Colonic mucosa (tissue), 4 donors: ENCODE results near the gene BCL7A. TPM values are rescaled to one million over a fixed set of nuclear protein-coding genes. Genes with fewer than 3 reads are reported as not detected.

ENCODE experiments used
- DNase-seq: peaks from one replicate; pipeline ENCODE4 v3.0.0-alpha.2; 2020
- H3K27ac ChIP-seq: fragments of 200-600 bp; one replicate; pipeline ENCODE4 v1.8.0; 2021
- H3K27me3 ChIP-seq: fragments of 200-600 bp; one replicate; pipeline ENCODE4 v1.8.0; 2021
- H3K36me3 ChIP-seq: fragments of 200-600 bp; one replicate; pipeline ENCODE4 v1.8.0; 2021
- H3K4me1 ChIP-seq: fragments of 200-600 bp; one replicate; pipeline ENCODE4 v1.8.0; 2021; ENCODE audit warnings: mild to moderate bottlenecking
- H3K4me3 ChIP-seq: fragments of 200-600 bp; one replicate; pipeline ENCODE4 v1.8.0; 2021
- H3K9ac ChIP-seq, 2 donors: one replicate each; pipeline ENCODE4 v1.7.0; 2013; ENCODE audit warnings: control low read depth in 2 of 2, low read depth in 2 of 2, low read length in 2 of 2
- H3K9me3 ChIP-seq: fragments of 200-600 bp; one replicate; pipeline ENCODE4 v1.8.0; 2021
- CTCF ChIP-seq: fragments of 200-600 bp; IDR thresholded peaks from one replicate; pipeline ENCODE4 v1.8.0; 2022; ENCODE audit warnings: antibody characterized with exemption, mild to moderate bottlenecking
- intact Hi-C: fragments of 100-400 bp; cut with DNase I; formaldehyde crosslinking; loops from one replicate; pipeline ENCODE4 v1.14.1; 2022
- total RNA-seq, 2 donors: library from RNA; stranded (reverse); fragmentation: NEBNext Ultra II Directional in 1 of 2; extraction: Animal tissue kit (Norgen Biotek cat#: 25700) in 1 of 2; gene quantifications; one replicate each; pipeline ENCODE4 v1.2.1, GENCODE V29; 2021
- donor health status: healthy.
- donor health status: DM: no; HTN: no; CAD: no.
- donor health status: DM: no; HTN: no; CAD: no.

The BCL7A gene
- total RNA-seq: 10 to 100 TPM in 1 of 2 donors, 1 to 10 TPM in 1; 7.0 to 10.0 TPM

- no peaks in the 10 kb centered on the region for H3K27me3 ChIP-seq
- no peaks in the 10 kb centered on the region for H3K36me3 ChIP-seq
- peak within 1 kb of the TSS; percentile 59 for H3K4me3 ChIP-seq
- peak within 1 kb of the TSS; percentile 66 to 81 for H3K9ac ChIP-seq
- H3K27ac ChIP-seq: peak within 1 kb of the TSS; percentile 37
- intact Hi-C loops: loop anchor here (10.0 kb wide), 1 partner anchor 97 kb away; no protein-coding TSS in a partner anchor
- TF ChIP-seq CTCF: no peak
- H3K4me1 ChIP-seq: no peaks in the 10 kb centered on the region
- no peaks in the 10 kb centered on the region for H3K9me3 ChIP-seq
- peak; percentile 75 for DNase-seq
Measured at GRCh38 chr12:122021822-122022392, at the start of gene BCL7A. BCL7A (plus strand) TSS chr12:122021884; CDS start chr12:122022092, 208 bp downstream.

- H3K9ac ChIP-seq: no peak overlapping the region
- H3K27ac ChIP-seq: no peak overlapping the region
- H3K4me1 ChIP-seq: no peaks in the 10 kb centered on the region
- TF ChIP-seq CTCF: no peak
- DNase-seq: no peak
- no peak overlapping the region for H3K4me3 ChIP-seq
- intact Hi-C loops: no loop called here
- H3K36me3 ChIP-seq: no peaks in the 10 kb centered on the region
- no peaks in the 10 kb centered on the region for H3K9me3 ChIP-seq
- H3K27me3 ChIP-seq: no peaks in the 10 kb centered on the region
Measured at GRCh38 chr12:121974026-121974985, 47.4 kb upstream of the BCL7A start.

GRCh38 chr12:121975021-121975420 is 46.7 kb upstream of the BCL7A start:
- H3K4me1 ChIP-seq: no peaks in the 10 kb centered on the region
- no peak overlapping the region for H3K9ac ChIP-seq
- DNase-seq: no peak
- intact Hi-C loops: no loop called here
- H3K9me3 ChIP-seq: no peaks in the 10 kb centered on the region
- no peak for TF ChIP-seq CTCF
- H3K36me3 ChIP-seq: no peaks in the 10 kb centered on the region
- H3K27me3 ChIP-seq: no peaks in the 10 kb centered on the region
- H3K4me3 ChIP-seq: no peak overlapping the region
- no peak overlapping the region for H3K27ac ChIP-seq

- no peak for DNase-seq
- H3K4me3 ChIP-seq: no peak overlapping the region
- H3K27me3 ChIP-seq: no peaks in the 10 kb centered on the region
- H3K4me1 ChIP-seq: no peaks in the 10 kb centered on the region
- no peaks in the 10 kb centered on the region for H3K9me3 ChIP-seq
- intact Hi-C loops: no loop called here
- no peaks in the 10 kb centered on the region for H3K36me3 ChIP-seq
- no peak for TF ChIP-seq CTCF
- H3K9ac ChIP-seq: no peak overlapping the region
- no peak overlapping the region for H3K27ac ChIP-seq
Measured at GRCh38 chr12:121976950-121977349, 44.7 kb upstream of the BCL7A start.

GRCh38 chr12:121980191-121980891 is 41.3 kb upstream of the BCL7A start:
- Histone ChIP-seq H3K4me1 (no peaks in the 10 kb centered on the region), H3K9me3 (no peaks in the 10 kb centered on the region), H3K36me3 (no peaks in the 10 kb centered on the region), H3K9ac (no peak overlapping the region), H3K27me3 (no peaks in the 10 kb centered on the region), H3K27ac (no peak overlapping the region), H3K4me3 (no peak overlapping the region)
- intact Hi-C loops: no loop called here
- DNase-seq: no peak
- TF ChIP-seq CTCF: no peak
